Ascending aorta (tissue), 2 donors: ENCODE data around the gene TRIP10. TPM values are rescaled to one million over a fixed set of nuclear protein-coding genes. Genes with fewer than 3 reads are reported as not detected.
"Not testable (repeated sequence)": the region's sequence is repeated elsewhere in the genome, so short reads cannot be mapped to it uniquely, and the experiment has no call there.

Experiments
- DNase-seq, 2 donors: peaks; one replicate each; pipeline ENCODE4 v3.0.0-alpha.2; 2019; ENCODE audit warnings: low spot score in 2 of 2
- H3K27ac ChIP-seq, 2 donors: fragments of 200-600 bp; sonication (generic); one replicate each; pipeline ENCODE4 v1.5.1; 2016 to 2017; ENCODE audit warnings: mild to moderate bottlenecking in 1 of 2
- H3K27me3 ChIP-seq: fragments of 200-600 bp; sonication (generic); one replicate; pipeline ENCODE4 v1.5.1; 2017
- H3K36me3 ChIP-seq, 2 donors: fragments of 200-600 bp; sonication (generic); one replicate each; pipeline ENCODE4 v1.5.1; 2016
- H3K4me1 ChIP-seq, 2 donors: fragments of 200-600 bp; sonication (generic); one replicate each; pipeline ENCODE4 v1.5.1; 2016 to 2017; ENCODE audit warnings: mild to moderate bottlenecking in 1 of 2
- H3K4me3 ChIP-seq, 2 donors: fragments of 200-600 bp; sonication (generic); one replicate each; pipeline ENCODE4 v1.5.1; 2016 to 2017; ENCODE audit warnings: mild to moderate bottlenecking in 1 of 2
- H3K9me3 ChIP-seq, 2 donors: fragments of 200-600 bp; sonication (generic); one replicate each; pipeline ENCODE4 v1.5.1; 2016
- intact Hi-C: fragments of 100-400 bp; cut with DNase I; formaldehyde crosslinking; loops from one replicate; pipeline ENCODE4 v1.15.1; 2023
- total RNA-seq: library from RNA; depleted of rRNA; stranded (reverse); fragments of >200 nt; gene quantifications from one replicate; pipeline ENCODE4 v1.1.0, GENCODE V29; 2016
- TF ChIP-seq, protein P1 (sequence below), 3 experiments: fragments of 200-600 bp in 2 of 3; fragments of 450-650 bp in 1 of 3; sonication (generic) in 2 of 3; IDR thresholded peaks; one replicate each; pipeline ENCODE4 v1.5.1; 2016 to 2019; ENCODE audit warnings: antibody characterized with exemption in 3 of 3, mild to moderate bottlenecking in 1 of 3, moderate library complexity in 1 of 3

Gene TRIP10
- total RNA-seq, 1 donor from 2014 or later, result 109 TPM

DNA sequence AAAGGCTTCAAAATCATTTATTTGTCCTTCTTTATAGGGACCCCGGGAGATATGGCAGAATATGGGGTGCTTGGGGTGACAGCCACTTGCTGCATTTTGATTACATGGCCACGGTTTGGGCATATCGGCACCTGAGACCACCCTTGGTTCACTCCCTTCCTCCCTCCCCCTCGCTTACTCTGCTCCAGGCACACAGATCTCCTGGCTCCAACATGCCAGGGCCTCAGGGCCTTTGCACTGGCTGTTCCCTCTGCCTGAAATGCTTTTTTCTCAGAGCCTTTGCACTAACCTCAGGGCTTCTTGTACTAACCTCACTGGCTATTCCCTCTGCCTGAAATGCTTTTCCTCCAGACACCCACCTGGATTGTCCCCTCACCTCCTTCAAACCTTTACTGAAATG is 56.8 kb downstream of the TRIP10 start:
- intact Hi-C loops, result no loop called here
- peaks cover under 1 to 3% of the 10 kb centered on the region in 2 donors for H3K4me1 ChIP-seq
- no peak overlapping the region for H3K27ac ChIP-seq
- TF ChIP-seq, protein P1, sequence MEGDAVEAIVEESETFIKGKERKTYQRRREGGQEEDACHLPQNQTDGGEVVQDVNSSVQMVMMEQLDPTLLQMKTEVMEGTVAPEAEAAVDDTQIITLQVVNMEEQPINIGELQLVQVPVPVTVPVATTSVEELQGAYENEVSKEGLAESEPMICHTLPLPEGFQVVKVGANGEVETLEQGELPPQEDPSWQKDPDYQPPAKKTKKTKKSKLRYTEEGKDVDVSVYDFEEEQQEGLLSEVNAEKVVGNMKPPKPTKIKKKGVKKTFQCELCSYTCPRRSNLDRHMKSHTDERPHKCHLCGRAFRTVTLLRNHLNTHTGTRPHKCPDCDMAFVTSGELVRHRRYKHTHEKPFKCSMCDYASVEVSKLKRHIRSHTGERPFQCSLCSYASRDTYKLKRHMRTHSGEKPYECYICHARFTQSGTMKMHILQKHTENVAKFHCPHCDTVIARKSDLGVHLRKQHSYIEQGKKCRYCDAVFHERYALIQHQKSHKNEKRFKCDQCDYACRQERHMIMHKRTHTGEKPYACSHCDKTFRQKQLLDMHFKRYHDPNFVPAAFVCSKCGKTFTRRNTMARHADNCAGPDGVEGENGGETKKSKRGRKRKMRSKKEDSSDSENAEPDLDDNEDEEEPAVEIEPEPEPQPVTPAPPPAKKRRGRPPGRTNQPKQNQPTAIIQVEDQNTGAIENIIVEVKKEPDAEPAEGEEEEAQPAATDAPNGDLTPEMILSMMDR (IDR thresholded peaks at IDR 0.05), result no peak
- peaks cover 0 to 12% of the 10 kb centered on the region in 2 donors for H3K9me3 ChIP-seq
- no peaks in the 10 kb centered on the region for H3K27me3 ChIP-seq
- no peak for DNase-seq
- H3K4me3 ChIP-seq, result no peak overlapping the region
- no peaks in the 10 kb centered on the region for H3K36me3 ChIP-seq

DNA sequence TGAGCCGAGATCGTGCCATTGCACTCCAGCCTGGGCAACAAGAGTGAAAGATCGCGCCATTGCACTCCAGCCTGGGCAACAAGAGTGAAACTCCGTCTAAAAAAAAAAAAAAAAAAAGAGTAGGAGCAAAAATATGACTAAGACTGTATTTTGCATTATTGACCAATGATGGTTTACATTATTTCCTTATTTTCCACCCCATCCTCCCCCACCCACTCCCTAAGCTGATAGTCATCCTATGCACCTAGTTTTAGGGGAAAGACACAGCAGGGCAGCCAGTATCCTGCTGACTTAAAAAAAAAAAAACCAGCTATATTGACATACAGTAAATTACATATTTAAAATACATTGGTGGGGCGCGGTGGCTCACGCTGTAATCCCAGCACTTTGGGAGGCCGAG is 58.2 kb downstream of the TRIP10 start:
- H3K27me3 ChIP-seq, result no peaks in the 10 kb centered on the region
- no peak overlapping the region for H3K4me3 ChIP-seq
- peaks cover 0 to 12% of the 10 kb centered on the region in 2 donors for H3K9me3 ChIP-seq
- TF ChIP-seq, protein P1 (IDR thresholded peaks at IDR 0.05), result no peak
- intact Hi-C loops, result no loop called here
- no peaks in the 10 kb centered on the region for H3K36me3 ChIP-seq
- DNase-seq, result no peak
- peaks cover 3 to 5% of the 10 kb centered on the region in 2 donors for H3K4me1 ChIP-seq
- no peak overlapping the region for H3K27ac ChIP-seq

DNA sequence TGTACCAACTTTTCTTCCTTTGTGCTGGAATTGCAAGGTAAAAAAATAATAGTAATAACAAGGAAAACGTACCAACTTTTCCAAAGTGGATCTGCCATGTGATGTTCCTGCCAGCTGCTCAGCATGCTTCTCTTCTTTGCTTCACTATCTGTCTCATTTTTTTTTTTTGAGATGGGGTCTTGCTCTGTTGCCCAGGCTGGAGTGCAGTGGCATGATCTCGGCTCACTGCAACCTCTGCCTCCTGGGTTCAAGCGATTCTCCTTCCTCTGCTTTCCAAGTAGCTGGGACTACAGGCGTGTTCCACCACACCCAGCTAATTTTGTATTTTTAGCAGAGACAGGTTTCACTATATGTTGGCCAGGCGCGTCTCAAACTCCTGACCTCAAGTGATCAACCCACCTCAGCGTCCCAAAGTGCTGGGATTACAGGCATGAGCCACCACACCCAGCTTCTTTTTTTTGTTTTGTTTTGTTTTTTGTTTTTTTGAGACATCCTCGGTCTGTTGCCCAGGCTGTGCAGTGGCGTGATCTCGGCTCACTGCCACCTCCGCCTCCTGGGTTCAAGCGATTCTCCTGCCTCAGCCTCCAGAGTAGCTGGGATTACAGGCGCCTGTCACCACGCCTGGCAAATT is 60.8 kb downstream of the TRIP10 start:
- intact Hi-C loops, H3K27ac ChIP-seq, H3K36me3 ChIP-seq, H3K4me3 ChIP-seq, H3K9me3 ChIP-seq, H3K27me3 ChIP-seq, H3K4me1 ChIP-seq, DNase-seq: not testable (repeated sequence)

DNA sequence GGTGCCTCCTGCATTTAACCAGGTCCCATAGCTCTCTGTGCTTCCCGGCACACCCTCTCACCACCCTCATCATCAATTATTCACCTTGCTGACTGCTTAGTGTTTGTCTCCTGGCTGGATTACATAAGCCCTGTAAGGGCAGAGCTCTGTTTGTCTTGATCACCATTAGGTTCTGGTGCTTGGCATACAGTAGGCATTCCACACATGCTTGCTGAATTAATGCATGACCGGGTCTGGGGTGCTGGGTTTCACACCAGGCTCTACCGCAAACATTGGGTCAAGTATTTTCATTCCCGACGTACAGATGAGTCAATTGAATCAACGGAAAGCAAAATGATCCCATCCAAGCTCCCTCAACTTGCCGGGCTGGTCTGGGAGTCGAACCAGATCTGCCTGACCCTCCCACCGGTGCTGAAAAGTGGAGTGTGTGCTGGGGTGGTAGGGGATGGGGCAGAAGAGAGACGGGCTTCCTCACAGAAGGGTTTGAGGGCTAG is 61.6 kb downstream of the TRIP10 start:
- Histone ChIP-seq H3K27me3 (no peaks in the 10 kb centered on the region), H3K27ac (peak overlapping the region; percentile 34 to 39), H3K36me3 (no peaks in the 10 kb centered on the region), H3K4me3 (peak overlapping the region; percentile 27 to 53), H3K4me1 (peaks cover 3 to 5% of the 10 kb centered on the region in 2 donors), H3K9me3 (no peaks in the 10 kb centered on the region)
- intact Hi-C loops, result no loop called here
- TF ChIP-seq, protein P1 (IDR thresholded peaks at IDR 0.05), result no peak
- no peak for DNase-seq

Other genes with a start within 250 kb of the TRIP10 start
- gene TUBB4A, start 237.4 kb upstream of the TRIP10 start, total RNA-seq, result 0.75 TPM
- gene TNFSF9, start 208.7 kb upstream of the TRIP10 start, total RNA-seq, result not detected
- not detected for gene CD70, start 148.5 kb upstream of the TRIP10 start, total RNA-seq
- 0.21 TPM for gene TNFSF14, start 69.5 kb upstream of the TRIP10 start, total RNA-seq
- 2,421 TPM for gene C3, start 19.0 kb upstream of the TRIP10 start, total RNA-seq
- gene GPR108, start 2.1 kb upstream of the TRIP10 start, total RNA-seq, result 57.6 TPM
- gene SH2D3A, start 27.8 kb downstream of the TRIP10 start, total RNA-seq, result not detected
- gene VAV1, start 33.0 kb downstream of the TRIP10 start, total RNA-seq, result 4.4 TPM
- not detected for gene ADGRE1, start 147.9 kb downstream of the TRIP10 start, total RNA-seq